ENCODE data around the gene GNPDA1. TPM values are rescaled to one million over a fixed set of nuclear protein-coding genes. Genes with fewer than 3 reads are reported as not detected.

Gene GNPDA1
- total and polyA plus RNA-seq, 10 of the 15 experiments (the other 5 are each of a cell fraction or from before 2014, with no cell fraction given), result 1.0 to 11.9 (median 3.9) TPM

DNA sequence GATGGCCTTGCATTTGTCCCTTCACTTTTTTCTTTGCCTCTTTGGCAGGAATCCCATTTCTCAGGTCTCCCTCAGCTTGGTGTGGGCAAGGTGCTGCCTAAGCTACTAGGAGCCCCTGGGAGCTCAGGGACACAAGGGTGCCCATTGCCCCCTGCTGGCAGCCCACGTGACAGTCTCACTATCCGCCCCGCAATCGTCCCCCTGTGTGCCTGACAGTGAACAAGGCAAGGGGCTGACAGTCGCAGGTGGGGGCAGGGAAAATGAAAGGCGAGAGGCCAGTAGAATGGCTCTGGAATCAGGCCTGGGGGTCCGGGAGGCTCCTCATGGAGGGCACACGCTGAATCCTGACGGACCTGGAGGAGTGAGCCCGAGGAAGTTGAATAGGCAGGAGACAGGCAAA, 52.8 kb downstream of the GNPDA1 start:
- H2AFZ ChIP-seq (ENCODE audit: control insufficient read depth, low read depth, low read length), result no peak overlapping the region
- ChIA-PET CTCF (interaction anchor here (0.6 to 5.2 kb wide), 49 partner anchors 9 to 547 kb away, joined by 3 to 101 read pairs (median 6); partner anchors contain the start of genes DELE1, GNPDA1, HDAC3 and PCDH1), POLR2A (interaction anchor here (1.5 to 1.7 kb wide), 3 partner anchors 10 to 268 kb away, joined by 4 to 21 read pairs (median 10); partner anchors contain the start of genes DELE1 and RNF14), RAD21 (ENCODE audit: unreplicated experiment) (interaction anchor here (0.9 to 3.8 kb wide), 16 partner anchors 10 to 323 kb away, joined by 3 to 57 read pairs (median 5); partner anchors contain the start of genes HDAC3, PCDH1, RELL2 and RNF14), SMC1A (ENCODE audit: uncharacterized antibody, unreplicated experiment) (interaction anchor here (1.0 to 3.9 kb wide), 21 partner anchors 9 to 340 kb away, joined by 3 to 46 read pairs (median 5); partner anchors contain the start of genes DELE1, PCDH1 and RNF14)
- H3K36me3 ChIP-seq (ENCODE audit: control insufficient read depth in 2 of 2, insufficient read depth in 2 of 2, low read length in 1 of 2), result no peaks in the 10 kb centered on the region
- WGBS (ENCODE audit: insufficient coverage, insufficient replicate concordance, low lambda C conversion rate, missing lambda C conversion rate), result 69% methylated on average over 10 of the region's 10 CpGs
- H3K4me1 ChIP-seq (ENCODE audit: control insufficient read depth, insufficient read depth, low read length), result peaks cover 3% of the 10 kb centered on the region; the same call in 1 of the 2 replicates
- no peak overlapping the region for H3K9ac ChIP-seq (ENCODE audit: control insufficient read depth, insufficient read depth, low read length)
- H3K27ac ChIP-seq (ENCODE audit: control insufficient read depth, insufficient read depth), result no peak overlapping the region
- H3K4me2 ChIP-seq (ENCODE audit: control insufficient read depth, insufficient read depth), result no peak overlapping the region
- no peaks in the 10 kb centered on the region for H3K9me3 ChIP-seq (replicated peaks; ENCODE audit: control insufficient read depth, insufficient read depth, low read length)
- intact Hi-C loops (cut with micrococcal nuclease; ENCODE audit: unreplicated experiment), result loop anchor here (1.0 to 10.0 kb wide), 5 partner anchors 71 to 365 kb away; no protein-coding TSS in a partner anchor
- no peaks in the 10 kb centered on the region for H3K79me2 ChIP-seq (ENCODE audit: control insufficient read depth, insufficient read depth, low read length)
- H4K20me1 ChIP-seq (ENCODE audit: control insufficient read depth, insufficient read depth), result no peaks in the 10 kb centered on the region
- no peak for FAIRE-seq
- BruUV-seq (replicated peaks), result no TSS peak
- TF ChIP-seq MYB (IDR thresholded peaks at IDR 0.05; ENCODE audit: borderline replicate concordance, low read depth, low read length), result no peak
- TF ChIP-seq, protein P1, sequence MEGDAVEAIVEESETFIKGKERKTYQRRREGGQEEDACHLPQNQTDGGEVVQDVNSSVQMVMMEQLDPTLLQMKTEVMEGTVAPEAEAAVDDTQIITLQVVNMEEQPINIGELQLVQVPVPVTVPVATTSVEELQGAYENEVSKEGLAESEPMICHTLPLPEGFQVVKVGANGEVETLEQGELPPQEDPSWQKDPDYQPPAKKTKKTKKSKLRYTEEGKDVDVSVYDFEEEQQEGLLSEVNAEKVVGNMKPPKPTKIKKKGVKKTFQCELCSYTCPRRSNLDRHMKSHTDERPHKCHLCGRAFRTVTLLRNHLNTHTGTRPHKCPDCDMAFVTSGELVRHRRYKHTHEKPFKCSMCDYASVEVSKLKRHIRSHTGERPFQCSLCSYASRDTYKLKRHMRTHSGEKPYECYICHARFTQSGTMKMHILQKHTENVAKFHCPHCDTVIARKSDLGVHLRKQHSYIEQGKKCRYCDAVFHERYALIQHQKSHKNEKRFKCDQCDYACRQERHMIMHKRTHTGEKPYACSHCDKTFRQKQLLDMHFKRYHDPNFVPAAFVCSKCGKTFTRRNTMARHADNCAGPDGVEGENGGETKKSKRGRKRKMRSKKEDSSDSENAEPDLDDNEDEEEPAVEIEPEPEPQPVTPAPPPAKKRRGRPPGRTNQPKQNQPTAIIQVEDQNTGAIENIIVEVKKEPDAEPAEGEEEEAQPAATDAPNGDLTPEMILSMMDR (IDR thresholded peaks at IDR 0.05 in 2 of 3, conservative IDR thresholded peaks at IDR 0.05 in 1 of 3; ENCODE audit: control insufficient read depth in 2 of 3, extremely low read depth in 1 of 3, insufficient read depth in 1 of 3, low read depth in 3 of 3, low read length in 3 of 3), result peak; percentile 10 to 38 (median 32); a peak in 4 of 6 replicates
- TF ChIP-seq, protein P2, sequence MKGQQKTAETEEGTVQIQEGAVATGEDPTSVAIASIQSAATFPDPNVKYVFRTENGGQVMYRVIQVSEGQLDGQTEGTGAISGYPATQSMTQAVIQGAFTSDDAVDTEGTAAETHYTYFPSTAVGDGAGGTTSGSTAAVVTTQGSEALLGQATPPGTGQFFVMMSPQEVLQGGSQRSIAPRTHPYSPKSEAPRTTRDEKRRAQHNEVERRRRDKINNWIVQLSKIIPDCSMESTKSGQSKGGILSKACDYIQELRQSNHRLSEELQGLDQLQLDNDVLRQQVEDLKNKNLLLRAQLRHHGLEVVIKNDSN (IDR thresholded peaks at IDR 0.05; ENCODE audit: borderline replicate concordance, extremely low read length, insufficient read depth, low read depth, low read length), result peak; percentile 38
- H3K27me3 ChIP-seq (replicated peaks in 1 of 2; ENCODE audit: control insufficient read depth in 2 of 2, insufficient read depth in 2 of 2, low read length in 1 of 2), result no peaks in the 10 kb centered on the region
- no peak overlapping the region for H3K4me3 ChIP-seq
- in situ Hi-C loops (cut with MboI), result no loop called here
- no peak for DNase-seq (ENCODE audit: low read depth, low spot score)
- ATAC-seq, result peak; percentile 50

Data from GM12878 (cell line).